ENCODE data around the gene SLF2. TPM values are rescaled to one million over a fixed set of nuclear protein-coding genes. Genes with fewer than 3 reads are reported as not detected.

Gene SLF2
- total and polyA plus RNA-seq, 2 of the 13 experiments (the other 11 are each of a cell fraction or from before 2014, with no cell fraction given), result 12.2 to 48.1 TPM

DNA sequence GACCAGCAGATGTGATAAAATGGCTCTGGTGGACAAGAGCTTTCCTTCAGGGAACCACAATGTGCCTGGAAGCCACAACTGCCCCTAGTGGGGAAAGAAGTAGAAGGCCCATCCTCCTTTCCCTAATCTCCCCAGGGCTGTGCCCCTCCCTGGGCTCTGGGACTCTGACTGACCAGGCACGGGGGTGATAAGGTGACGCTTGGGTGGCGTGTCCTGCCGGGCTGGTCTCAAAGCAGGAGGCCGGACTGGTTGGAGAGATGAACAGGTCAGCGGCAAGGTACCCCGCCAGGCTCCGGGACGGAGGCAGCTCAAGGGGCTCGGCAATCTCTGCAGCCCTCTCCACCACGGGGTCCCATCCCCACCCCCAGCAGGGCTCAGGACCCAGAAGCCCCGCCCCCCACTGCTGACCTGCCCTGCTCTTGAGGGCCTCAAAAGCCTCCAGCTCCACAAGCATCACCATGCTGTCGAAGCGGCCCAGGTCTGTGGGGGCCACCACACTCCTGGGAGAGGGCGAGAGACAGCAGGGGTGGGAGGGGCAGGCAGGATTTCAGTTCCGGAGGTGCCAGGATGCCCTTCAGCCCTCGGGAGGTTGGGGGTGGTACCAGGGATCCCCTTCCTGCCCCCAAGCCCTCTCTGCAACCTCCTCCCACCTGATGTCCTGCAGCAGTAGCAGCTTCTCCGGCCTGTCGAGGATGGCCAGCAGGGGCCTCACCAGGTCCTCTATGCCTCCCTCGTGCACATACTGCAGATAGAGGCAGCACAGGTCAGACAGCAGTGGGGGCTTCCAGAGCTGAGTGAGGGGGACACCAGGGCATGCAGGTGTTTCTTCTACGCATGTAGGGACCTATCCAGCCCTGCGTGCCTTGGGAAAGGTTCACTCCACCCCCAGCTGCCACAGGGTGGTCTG, 99.0 kb downstream of the SLF2 start:
- in situ Hi-C loops (cut with HindIII; ENCODE audit: extremely low pct_ligation_motif_present, low pct_unique_long_range_greater_than_20kb) (no loop called here), intact Hi-C loops (cut with micrococcal nuclease; ENCODE audit: unreplicated experiment) (loop anchor here (1.0 to 5.0 kb wide), 4 partner anchors 13 to 134 kb away; no protein-coding TSS in a partner anchor)
- no peaks in the 10 kb centered on the region for H4K20me1 ChIP-seq (ENCODE audit: insufficient read depth, low read length)
- peak overlapping the region; percentile 33 to 77 (median 68) for H3K4me3 ChIP-seq (replicated peaks in 1 of 3; ENCODE audit: insufficient read depth in 1 of 3, low read depth in 2 of 3, low read length in 3 of 3)
- peaks cover 0 to 6% of the 10 kb centered on the region in 2 experiments; a peak in 1 of 5 replicates for H3K36me3 ChIP-seq (replicated peaks in 1 of 2; ENCODE audit: control insufficient read depth in 1 of 2, insufficient read depth in 2 of 2, low read length in 2 of 2)
- ChIA-PET CTCF (ENCODE audit: low intra/inter-chr PET ratio, low total read pairs) (interaction anchor here (1.2 to 6.1 kb wide), 3 partner anchors 15 to 340 kb away, joined by 3 to 240 read pairs (median 3); partner anchors contain the start of gene LZTS2), POLR2A (interaction anchor here (0.8 to 7.1 kb wide), 10 partner anchors 12 to 133 kb away, joined by 3 to 124 read pairs (median 5); partner anchors contain the start of genes LZTS2, PDZD7 and SFXN3)
- FAIRE-seq, result peak; percentile 81
- no peaks in the 10 kb centered on the region for H3K79me2 ChIP-seq (ENCODE audit: insufficient read depth, low read length)
- H2AFZ ChIP-seq (ENCODE audit: low read length), result no peak overlapping the region
- peak overlapping the region; percentile 52 for H3K9ac ChIP-seq (ENCODE audit: insufficient read depth, low read depth, low read length)
- H3K4me1 ChIP-seq (ENCODE audit: insufficient read depth, low read length), result peaks cover 83% of the 10 kb centered on the region
- H3K27me3 ChIP-seq (ENCODE audit: control insufficient read depth in 1 of 2, insufficient read depth in 2 of 2, low read length in 2 of 2), result no peaks in the 10 kb centered on the region
- no TSS peak for BruUV-seq (replicated peaks)
- no peaks in the 10 kb centered on the region for H3K9me3 ChIP-seq (ENCODE audit: low read length)
- H3K27ac ChIP-seq (ENCODE audit: extremely low read length, insufficient read depth, low read length), result no peak overlapping the region
- H3K4me2 ChIP-seq (ENCODE audit: low read depth, low read length), result peak overlapping the region; percentile 89
- peak; percentile 79 for ATAC-seq
- peak; percentile 73 for DNase-seq (ENCODE audit: low spot score)
- 0% methylated on average over 7 of the region's 22 CpGs for WGBS (ENCODE audit: low lambda C conversion rate)
- TF ChIP-seq GABPB1 (CRISPR knock-in tag; IDR thresholded peaks at IDR 0.05) (peak; percentile 35; the same call in 1 of the 2 replicates), ZSCAN29 (CRISPR knock-in tag; conservative IDR thresholded peaks at IDR 0.05) (no peak), IRX3 (CRISPR knock-in tag; IDR thresholded peaks at IDR 0.05; ENCODE audit: borderline replicate concordance, low read depth) (no peak), KLF16 (CRISPR knock-in tag; IDR thresholded peaks at IDR 0.05) (peak in 1 of 2 experiments; percentile 61; a peak in 1 of 4 replicates), ZNF430 (CRISPR knock-in tag; IDR thresholded peaks at IDR 0.05) (no peak), EEA1 (CRISPR knock-in tag; IDR thresholded peaks at IDR 0.05; ENCODE audit: borderline replicate concordance) (no peak), ELF1 (CRISPR knock-in tag; IDR thresholded peaks at IDR 0.05) (no peak), CREB1 (IDR thresholded peaks at IDR 0.05) (no peak), CREB1 (CRISPR knock-in tag; IDR thresholded peaks at IDR 0.05) (no peak), ZNF629 (CRISPR knock-in tag; conservative IDR thresholded peaks at IDR 0.05) (no peak), ZNF335 (CRISPR knock-in tag; IDR thresholded peaks at IDR 0.05) (0 out of 2 replicates have a peak, but pooled peaks have one; percentile 24), HDAC6 (IDR thresholded peaks at IDR 0.05; ENCODE audit: low read depth, low read length) (no peak), FOSL2 (CRISPR knock-in tag; IDR thresholded peaks at IDR 0.05) (no peak)
- TF ChIP-seq, protein P1, sequence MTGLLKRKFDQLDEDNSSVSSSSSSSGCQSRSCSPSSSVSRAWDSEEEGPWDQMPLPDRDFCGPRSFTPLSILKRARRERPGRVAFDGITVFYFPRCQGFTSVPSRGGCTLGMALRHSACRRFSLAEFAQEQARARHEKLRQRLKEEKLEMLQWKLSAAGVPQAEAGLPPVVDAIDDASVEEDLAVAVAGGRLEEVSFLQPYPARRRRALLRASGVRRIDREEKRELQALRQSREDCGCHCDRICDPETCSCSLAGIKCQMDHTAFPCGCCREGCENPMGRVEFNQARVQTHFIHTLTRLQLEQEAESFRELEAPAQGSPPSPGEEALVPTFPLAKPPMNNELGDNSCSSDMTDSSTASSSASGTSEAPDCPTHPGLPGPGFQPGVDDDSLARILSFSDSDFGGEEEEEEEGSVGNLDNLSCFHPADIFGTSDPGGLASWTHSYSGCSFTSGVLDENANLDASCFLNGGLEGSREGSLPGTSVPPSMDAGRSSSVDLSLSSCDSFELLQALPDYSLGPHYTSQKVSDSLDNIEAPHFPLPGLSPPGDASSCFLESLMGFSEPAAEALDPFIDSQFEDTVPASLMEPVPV (CRISPR knock-in tag; IDR thresholded peaks at IDR 0.05), result no peak
- TF ChIP-seq, protein P2, sequence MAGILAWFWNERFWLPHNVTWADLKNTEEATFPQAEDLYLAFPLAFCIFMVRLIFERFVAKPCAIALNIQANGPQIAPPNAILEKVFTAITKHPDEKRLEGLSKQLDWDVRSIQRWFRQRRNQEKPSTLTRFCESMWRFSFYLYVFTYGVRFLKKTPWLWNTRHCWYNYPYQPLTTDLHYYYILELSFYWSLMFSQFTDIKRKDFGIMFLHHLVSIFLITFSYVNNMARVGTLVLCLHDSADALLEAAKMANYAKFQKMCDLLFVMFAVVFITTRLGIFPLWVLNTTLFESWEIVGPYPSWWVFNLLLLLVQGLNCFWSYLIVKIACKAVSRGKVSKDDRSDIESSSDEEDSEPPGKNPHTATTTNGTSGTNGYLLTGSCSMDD (CRISPR knock-in tag; IDR thresholded peaks at IDR 0.05), result no peak
- TF ChIP-seq, protein P3, sequence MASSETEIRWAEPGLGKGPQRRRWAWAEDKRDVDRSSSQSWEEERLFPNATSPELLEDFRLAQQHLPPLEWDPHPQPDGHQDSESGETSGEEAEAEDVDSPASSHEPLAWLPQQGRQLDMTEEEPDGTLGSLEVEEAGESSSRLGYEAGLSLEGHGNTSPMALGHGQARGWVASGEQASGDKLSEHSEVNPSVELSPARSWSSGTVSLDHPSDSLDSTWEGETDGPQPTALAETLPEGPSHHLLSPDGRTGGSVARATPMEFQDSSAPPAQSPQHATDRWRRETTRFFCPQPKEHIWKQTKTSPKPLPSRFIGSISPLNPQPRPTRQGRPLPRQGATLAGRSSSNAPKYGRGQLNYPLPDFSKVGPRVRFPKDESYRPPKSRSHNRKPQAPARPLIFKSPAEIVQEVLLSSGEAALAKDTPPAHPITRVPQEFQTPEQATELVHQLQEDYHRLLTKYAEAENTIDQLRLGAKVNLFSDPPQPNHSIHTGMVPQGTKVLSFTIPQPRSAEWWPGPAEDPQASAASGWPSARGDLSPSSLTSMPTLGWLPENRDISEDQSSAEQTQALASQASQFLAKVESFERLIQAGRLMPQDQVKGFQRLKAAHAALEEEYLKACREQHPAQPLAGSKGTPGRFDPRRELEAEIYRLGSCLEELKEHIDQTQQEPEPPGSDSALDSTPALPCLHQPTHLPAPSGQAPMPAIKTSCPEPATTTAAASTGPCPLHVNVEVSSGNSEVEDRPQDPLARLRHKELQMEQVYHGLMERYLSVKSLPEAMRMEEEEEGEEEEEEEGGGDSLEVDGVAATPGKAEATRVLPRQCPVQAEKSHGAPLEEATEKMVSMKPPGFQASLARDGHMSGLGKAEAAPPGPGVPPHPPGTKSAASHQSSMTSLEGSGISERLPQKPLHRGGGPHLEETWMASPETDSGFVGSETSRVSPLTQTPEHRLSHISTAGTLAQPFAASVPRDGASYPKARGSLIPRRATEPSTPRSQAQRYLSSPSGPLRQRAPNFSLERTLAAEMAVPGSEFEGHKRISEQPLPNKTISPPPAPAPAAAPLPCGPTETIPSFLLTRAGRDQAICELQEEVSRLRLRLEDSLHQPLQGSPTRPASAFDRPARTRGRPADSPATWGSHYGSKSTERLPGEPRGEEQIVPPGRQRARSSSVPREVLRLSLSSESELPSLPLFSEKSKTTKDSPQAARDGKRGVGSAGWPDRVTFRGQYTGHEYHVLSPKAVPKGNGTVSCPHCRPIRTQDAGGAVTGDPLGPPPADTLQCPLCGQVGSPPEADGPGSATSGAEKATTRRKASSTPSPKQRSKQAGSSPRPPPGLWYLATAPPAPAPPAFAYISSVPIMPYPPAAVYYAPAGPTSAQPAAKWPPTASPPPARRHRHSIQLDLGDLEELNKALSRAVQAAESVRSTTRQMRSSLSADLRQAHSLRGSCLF (CRISPR knock-in tag; IDR thresholded peaks at IDR 0.05; ENCODE audit: borderline replicate concordance), result no peak

Measured in HepG2 (cell line).